GM12892 (cell line): Measurements from ENCODE around the gene TDG. TPM values are rescaled to one million over a fixed set of nuclear protein-coding genes. Genes with fewer than 3 reads are reported as not detected.
A peak's percentile ranks its signal among the peaks of the same experiment; 100 is the strongest.

Experiments used
- DNase-seq: peaks from one replicate; pipeline ENCODE4 v3.0.0; 2011; ENCODE audit not compliant: insufficient read length
- FAIRE-seq: peaks from 2 replicates; lab custom pipeline; 2011; peaks lifted over from hg19 to GRCh38; lab: Jason Lieb, UNC
- POLR2A ChIP-seq: IDR thresholded peaks from 2 replicates; pipeline ENCODE4 v1.6.1; 2011; ENCODE audit warnings: low read depth, low read length, control low read depth
- POLR2AphosphoS5 ChIP-seq: IDR thresholded peaks from 2 replicates; pipeline ENCODE4 v1.6.1; 2011; ENCODE audit warnings: low read depth, low read length, control low read depth
- TAF1 ChIP-seq: IDR thresholded peaks from 2 replicates; pipeline ENCODE4 v1.6.1; 2011; ENCODE audit warnings: low read depth, mild to moderate bottlenecking, control low read depth, low read length, borderline replicate concordance
- polyA plus RNA-seq: library from polyadenylated mRNA; unstranded; fragments of >200 nt; gene quantifications from one replicate; pipeline ENCODE4 v1.2.1, GENCODE V29; 2012; ENCODE audit warnings: missing spikeins, inconsistent platforms; ENCODE audit not compliant: missing spikeins

The TDG gene
- polyA plus RNA-seq: 28.5 TPM

GRCh38 chr12:103965590-103966504 lies at the start of gene TDG:
Gene TDG (plus strand): TSS chr12:103965872. CDS start chr12:103966038, 166 bp downstream.
- peak; percentile 96 for FAIRE-seq
- TF ChIP-seq POLR2A (peak; percentile 93), TAF1 (peak; percentile 90; the same call in 1 of the 2 replicates), POLR2AphosphoS5 (peak; percentile 91)

GRCh38 chr12:103917873-103918272 lies 47.8 kb upstream of the TDG start:
- no peak for FAIRE-seq
- no peak for DNase-seq
- TF ChIP-seq POLR2A: no peak
- TF ChIP-seq POLR2AphosphoS5: no peak
- no peak for TF ChIP-seq TAF1

More at GRCh38 chr12:103965590-103966504, at the start of gene TDG:
- peak; percentile 88 for DNase-seq

- DNase-seq (peak; percentile 17), FAIRE-seq (peak; percentile 98)
- TF ChIP-seq TAF1 (peak; percentile 87; the same call in 1 of the 2 replicates), POLR2AphosphoS5 (peak; percentile 95), POLR2A (peak; percentile 96)
Measured at GRCh38 chr12:103924761-103925641, 40.7 kb upstream of the TDG start.

GRCh38 chr12:103928682-103929045 lies 37.0 kb upstream of the TDG start:
- DNase-seq (no peak), FAIRE-seq (no peak)
- no peak for TF ChIP-seq TAF1
- TF ChIP-seq POLR2A: no peak
- no peak for TF ChIP-seq POLR2AphosphoS5

GRCh38 chr12:103929046-103929783 lies 36.5 kb upstream of the TDG start:
- TF ChIP-seq TAF1 (peak; percentile 15; the same call in 1 of the 2 replicates), POLR2AphosphoS5 (peak; percentile 80), POLR2A (peak; percentile 61)
- DNase-seq (peak; percentile 46), FAIRE-seq (peak; percentile 88)

GRCh38 chr12:103929784-103930033 lies 36.0 kb upstream of the TDG start:
- FAIRE-seq: no peak
- TF ChIP-seq TAF1: no peak
- no peak for TF ChIP-seq POLR2AphosphoS5
- TF ChIP-seq POLR2A: no peak
- no peak for DNase-seq

GRCh38 chr12:103930034-103930786 lies 35.5 kb upstream of the TDG start, which contains the start of gene HSP90B1:
Gene HSP90B1 (plus strand): TSS chr12:103930410. CDS start chr12:103930516, 106 bp downstream.
- TF ChIP-seq POLR2AphosphoS5 (peak; percentile 98), TAF1 (peak; percentile 91), POLR2A (peak; percentile 98)
- peak; percentile 99 for FAIRE-seq
- DNase-seq: peak; percentile 95

- TF ChIP-seq TAF1 (0 out of 2 replicates have a peak, but pooled peaks have one; percentile 43), POLR2A (no peak)
- peak; percentile 23 for DNase-seq
- FAIRE-seq: peak; percentile 24
Measured at GRCh38 chr12:103930787-103931735, 34.6 kb upstream of the TDG start.

GRCh38 chr12:103933237-103933636 lies 32.4 kb upstream of the TDG start:
- DNase-seq (no peak), FAIRE-seq (no peak)
- TF ChIP-seq POLR2A (no peak), POLR2AphosphoS5 (no peak)

GRCh38 chr12:103936679-103937078 lies 29.0 kb upstream of the TDG start:
- FAIRE-seq (no peak), DNase-seq (no peak)
- TF ChIP-seq POLR2A (0 out of 2 replicates have a peak, but pooled peaks have one; percentile 13), TAF1 (no peak), POLR2AphosphoS5 (peak; percentile 27; the same call in 1 of the 2 replicates)
